GM12878 (cell line): ENCODE results near the gene C5orf15. TPM values are rescaled to one million over a fixed set of nuclear protein-coding genes. Genes with fewer than 3 reads are reported as not detected.
A peak's percentile ranks its signal among the peaks of the same experiment; 100 is the strongest.
"Not testable (repeated sequence)": the region's sequence is repeated elsewhere in the genome, so short reads cannot be mapped to it uniquely, and the experiment has no call there.

ENCODE experiments used
- ATAC-seq: fragments of 200-7000 bp; cut with Tn5 transposase; 3 replicates; pipeline ENCODE4 v1.9.1; 2020; ENCODE audit warnings: mild to moderate bottlenecking, moderate library complexity
- BruUV-seq: library from RNA; stranded (reverse); fragments of 400-500 nt; replicated peaks from 2 replicates; lab custom pipeline; 2021; lab: Mats Ljungman, UMichigan
- CTCF ChIA-PET: fragments of 300-600 bp; sonication (Branson Sonifier 250); formaldehyde crosslinking; extraction: SDS; loops from one replicate; lab custom pipeline; 2021; ENCODE audit warnings: inconsistent platforms; lab: Yijun Ruan, JAX
- POLR2A ChIA-PET: fragments of 350-600 bp; formaldehyde crosslinking; extraction: SDS; loops from one replicate; lab custom pipeline; 2021; ENCODE audit warnings: inconsistent platforms; lab: Charles Lee
- RAD21 ChIA-PET: fragments of 300-600 bp; sonication (Branson Sonifier 250); formaldehyde crosslinking; loops from one replicate; lab custom pipeline; 2023; ENCODE audit warnings: antibody characterized with exemption; ENCODE audit not compliant: unreplicated experiment; lab: Charles Lee
- SMC1A ChIA-PET: fragments of 300-600 bp; sonication (Branson Sonifier 250); formaldehyde crosslinking; loops from one replicate; lab custom pipeline; 2023; ENCODE audit not compliant: unreplicated experiment, uncharacterized antibody; lab: Charles Lee
- DNase-seq: peaks from one replicate; pipeline ENCODE4 v3.0.0-alpha.2; 2011; ENCODE audit warnings: low read depth, low spot score
- FAIRE-seq: peaks from 3 replicates; lab custom pipeline; 2011; peaks lifted over from hg19 to GRCh38; lab: Jason Lieb, UNC
- H2AFZ ChIP-seq: 2 replicates; pipeline ENCODE4 v1.6.0; 2011; ENCODE audit warnings: low read depth, low read length, control low read depth; ENCODE audit not compliant: control insufficient read depth
- H3K27ac ChIP-seq: 2 replicates; pipeline ENCODE4 v1.5.1; 2011; ENCODE audit warnings: control low read depth; ENCODE audit not compliant: control insufficient read depth, insufficient read depth
- H3K27me3 ChIP-seq, 2 experiments: replicated peaks in 1 of 2; 2 replicates each; pipeline versions ENCODE4 v1.6.0 to v1.6.1; 2011; ENCODE audit warnings: low read length in 1 of 2; ENCODE audit not compliant: control insufficient read depth in 2 of 2, insufficient read depth in 2 of 2
- H3K36me3 ChIP-seq, 2 experiments: 2 replicates each; pipeline ENCODE4 v1.5.1; 2011; ENCODE audit warnings: low read length in 1 of 2; ENCODE audit not compliant: control insufficient read depth in 2 of 2, insufficient read depth in 2 of 2
- H3K4me1 ChIP-seq: 2 replicates; pipeline ENCODE4 v1.6.1; 2011; ENCODE audit warnings: mild to moderate bottlenecking, low read length, moderate library complexity, mixed read lengths; ENCODE audit not compliant: control insufficient read depth, insufficient read depth
- H3K4me2 ChIP-seq: 2 replicates; pipeline ENCODE4 v1.6.0; 2011; ENCODE audit warnings: control low read depth; ENCODE audit not compliant: control insufficient read depth, insufficient read depth
- H3K4me3 ChIP-seq: fragments of 200-600 bp; sonication (generic); 2 replicates; pipeline ENCODE4 v1.5.1; 2016
- H3K79me2 ChIP-seq: 2 replicates; pipeline ENCODE4 v1.6.0; 2011; ENCODE audit warnings: low read length; ENCODE audit not compliant: control insufficient read depth, insufficient read depth
- H3K9ac ChIP-seq: 2 replicates; pipeline ENCODE4 v1.8.0; 2011; ENCODE audit warnings: low read length, control low read depth, mixed read lengths; ENCODE audit not compliant: control insufficient read depth, insufficient read depth
- H3K9me3 ChIP-seq: replicated peaks from 3 replicates; pipeline ENCODE4 v1.5.1; 2011; ENCODE audit warnings: mild to moderate bottlenecking, low read length; ENCODE audit not compliant: control insufficient read depth, insufficient read depth
- H4K20me1 ChIP-seq: 2 replicates; pipeline ENCODE4 v1.6.0; 2011; ENCODE audit not compliant: control insufficient read depth, insufficient read depth
- CBX5 ChIP-seq: sonication (generic); IDR thresholded peaks from 2 replicates; pipeline ENCODE4 v1.6.1; 2016; ENCODE audit warnings: low read depth, moderate library complexity, mild to moderate bottlenecking, inconsistent platforms
- CHD4 ChIP-seq: fragments of 200-600 bp; sonication (generic); IDR thresholded peaks from 2 replicates; pipeline ENCODE4 v1.6.1; 2016; ENCODE audit warnings: mild to moderate bottlenecking
- HCFC1 ChIP-seq: fragments of 150-350 bp; IDR thresholded peaks from 2 replicates; pipeline ENCODE4 v1.6.1; 2014; ENCODE audit warnings: low read length
- IKZF1 ChIP-seq: fragments of 450-650 bp; conservative IDR thresholded peaks from 2 replicates; pipeline ENCODE4 v1.6.1; 2017; ENCODE audit warnings: antibody characterized with exemption, mild to moderate bottlenecking
- WGBS: methylation state at CpG from one replicate; pipeline ENCODE4 v1.1.6; 2016; ENCODE audit warnings: low lambda C conversion rate; ENCODE audit not compliant: insufficient replicate concordance, insufficient coverage; ENCODE audit errors: missing lambda C conversion rate; 5-methylcytosine and 5-hydroxymethylcytosine counted together
- in situ Hi-C: fragments of 300-500 bp; cut with MboI; formaldehyde crosslinking; loops from 9 replicates; pipeline ENCODE4 v1.14.3; 2018; ENCODE audit warnings: mixed read lengths
- intact Hi-C: fragments of 100-400 bp; cut with micrococcal nuclease; formaldehyde crosslinking; loops from one replicate; pipeline ENCODE4 v1.14.2; 2022; ENCODE audit not compliant: unreplicated experiment
- polyA plus RNA-seq, 11 experiments: library from polyadenylated mRNA; depleted of rRNA in 4 of 11; unstranded in 6 of 11; stranded (reverse) in 5 of 11; fragments of >200 nt; fragmentation: Nextera tagmentation in 4 of 11; fragmentation: Illumina TruSeq in 1 of 11; extraction: Ambion mirVana in 4 of 11; extraction: Trizol in 1 of 11; gene quantifications; 1 replicate in 1 of 11; 2 replicates in 10 of 11; pipeline versions ENCODE4 v1.2.1 to v1.2.3, GENCODE V29; 2011 to 2016; ENCODE audit warnings: inconsistent platforms in 2 of 11, missing spikeins in 2 of 11, low read depth in 1 of 11
- total RNA-seq, 4 experiments: library from RNA; depleted of rRNA in 3 of 4; stranded (reverse); fragments of >200 nt in 3 of 4; fragmentation: Illumina TruSeq in 1 of 4; extraction: Trizol in 1 of 4; gene quantifications; 2 replicates each; pipeline versions ENCODE4 v1.2.1 to v1.2.3, GENCODE V29; 2013 to 2021
- TF ChIP-seq, protein P1 (sequence below): IDR thresholded peaks from 2 replicates; pipeline ENCODE4 v1.6.1; 2011; ENCODE audit warnings: borderline replicate concordance, low read depth, mild to moderate bottlenecking, moderate library complexity, mixed read lengths, low read length; ENCODE audit not compliant: insufficient read depth; ENCODE audit errors: extremely low read length

Gene C5orf15
- total and polyA plus RNA-seq, 10 of the 15 experiments (the other 5 are each of a cell fraction or from before 2014, with no cell fraction given), result 21.7 to 69.6 (median 46.0) TPM

DNA sequence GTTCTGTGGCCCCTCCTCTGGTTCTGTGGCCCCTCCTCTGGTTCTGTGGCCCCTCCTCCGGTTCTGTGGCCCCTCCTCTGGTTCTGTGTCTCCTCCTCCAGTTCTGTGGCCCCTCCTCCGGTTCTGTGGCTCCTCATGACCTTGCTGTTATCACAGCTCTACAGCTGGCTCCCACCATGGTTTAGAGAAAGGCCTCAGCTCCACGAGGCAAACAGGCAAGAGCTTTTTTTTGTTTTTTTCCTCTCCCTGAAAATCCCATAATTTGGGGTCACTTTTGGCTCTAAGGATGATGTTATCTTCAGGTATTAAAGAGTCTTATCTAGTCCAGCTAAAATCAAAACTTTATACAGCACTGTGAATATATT lies 31.8 kb downstream of the C5orf15 start:
- in situ Hi-C loops, result no loop called here

DNA sequence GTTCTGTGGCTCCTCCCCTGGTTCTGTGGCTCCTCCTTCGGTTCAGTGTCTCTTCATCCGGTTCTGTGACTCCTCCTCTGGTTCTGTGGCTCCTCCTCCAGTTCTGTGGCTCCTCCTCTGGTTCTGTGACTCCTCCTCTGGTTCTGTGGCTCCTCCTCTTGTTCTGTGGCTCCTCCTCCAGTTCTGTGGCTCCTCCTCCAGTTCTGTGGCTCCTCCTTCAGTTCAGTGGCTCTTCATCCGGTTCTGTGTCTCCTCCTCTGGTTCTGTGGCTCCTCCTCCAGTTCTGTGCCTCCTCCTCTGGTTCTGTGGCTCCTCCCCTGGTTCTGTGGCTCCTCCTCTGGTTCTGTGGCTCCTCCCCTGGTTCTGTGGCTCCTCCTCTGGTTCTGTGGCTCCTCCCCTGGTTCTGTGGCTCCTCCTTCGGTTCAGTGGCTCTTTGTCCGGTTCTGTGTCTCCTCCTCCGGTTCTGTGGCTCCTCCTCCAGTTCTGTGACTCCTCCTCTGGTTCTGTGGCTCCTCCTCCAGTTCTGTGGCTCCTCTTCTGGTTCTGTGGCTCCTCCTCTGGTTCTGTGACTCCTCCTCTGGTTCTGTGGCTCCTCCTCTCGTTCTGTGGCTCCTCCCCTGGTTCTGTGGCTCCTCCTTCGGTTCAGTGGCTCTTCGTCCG lies 32.3 kb downstream of the C5orf15 start:
- Histone ChIP-seq H3K27ac (peak overlapping the region; percentile 22; the same call in 1 of the 2 replicates), H3K4me1 (peaks cover 62% of the 10 kb centered on the region)
- ChIA-PET SMC1A (interaction anchor here (0.9 to 1.4 kb wide), 9 partner anchors 7 to 832 kb away, joined by 3 to 8 read pairs (median 4); no protein-coding TSS in a partner anchor), RAD21 (interaction anchor here (0.6 to 1.4 kb wide), 7 partner anchors 8 to 181 kb away, joined by 3 to 6 read pairs (median 4); no protein-coding TSS in a partner anchor), CTCF (interaction anchor here (1.0 to 1.6 kb wide), 5 partner anchors 10 to 513 kb away, joined by 3 to 11 read pairs (median 3); no protein-coding TSS in a partner anchor), POLR2A (interaction anchor here (1.9 kb wide), 1 partner anchor 31 kb away, joined by 6 read pairs; no protein-coding TSS in a partner anchor)
- FAIRE-seq, H3K79me2 ChIP-seq, H3K27me3 ChIP-seq, H3K36me3 ChIP-seq, H3K4me3 ChIP-seq, H3K9me3 ChIP-seq, H3K4me2 ChIP-seq, DNase-seq, H4K20me1 ChIP-seq, BruUV-seq, in situ Hi-C loops, H2AFZ ChIP-seq, ATAC-seq, intact Hi-C loops, H3K9ac ChIP-seq: not testable (repeated sequence)
- WGBS, result 86% methylated on average over 5 of the region's 10 CpGs

More for the DNA sequence above, 31.8 kb downstream of the C5orf15 start:
- H3K9ac ChIP-seq, result no peak overlapping the region
- BruUV-seq, result no TSS peak
- ChIA-PET RAD21 (interaction anchor here (0.6 to 1.4 kb wide), 6 partner anchors 20 to 181 kb away, joined by 3 to 6 read pairs (median 4); no protein-coding TSS in a partner anchor), SMC1A (interaction anchor here (1.0 to 1.4 kb wide), 7 partner anchors 8 to 832 kb away, joined by 3 to 8 read pairs (median 4); no protein-coding TSS in a partner anchor), POLR2A (interaction anchor here (1.5 to 1.9 kb wide), 2 partner anchors 8 to 30 kb away, joined by 3 to 6 read pairs; no protein-coding TSS in a partner anchor), CTCF (interaction anchor here (1.0 to 1.6 kb wide), 5 partner anchors 10 to 513 kb away, joined by 3 to 11 read pairs (median 3); no protein-coding TSS in a partner anchor)
- WGBS, result 76% methylated on average over 3 of the region's 3 CpGs
- FAIRE-seq, result no peak
- TF ChIP-seq IKZF1 (no peak), CHD4 (no peak), CBX5 (no peak), HCFC1 (no peak)
- TF ChIP-seq, protein P1, sequence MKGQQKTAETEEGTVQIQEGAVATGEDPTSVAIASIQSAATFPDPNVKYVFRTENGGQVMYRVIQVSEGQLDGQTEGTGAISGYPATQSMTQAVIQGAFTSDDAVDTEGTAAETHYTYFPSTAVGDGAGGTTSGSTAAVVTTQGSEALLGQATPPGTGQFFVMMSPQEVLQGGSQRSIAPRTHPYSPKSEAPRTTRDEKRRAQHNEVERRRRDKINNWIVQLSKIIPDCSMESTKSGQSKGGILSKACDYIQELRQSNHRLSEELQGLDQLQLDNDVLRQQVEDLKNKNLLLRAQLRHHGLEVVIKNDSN, result no peak
- peaks cover 58% of the 10 kb centered on the region for H3K4me1 ChIP-seq
- no peak overlapping the region for H2AFZ ChIP-seq
- intact Hi-C loops, result no loop called here
- H3K79me2 ChIP-seq, result no peaks in the 10 kb centered on the region
- H3K27ac ChIP-seq, result no peak overlapping the region
- no peak for DNase-seq
- no peaks in the 10 kb centered on the region for H3K27me3 ChIP-seq
- no peaks in the 10 kb centered on the region for H4K20me1 ChIP-seq
- no peaks in the 10 kb centered on the region for H3K36me3 ChIP-seq
- ATAC-seq, result no peak
- no peak overlapping the region for H3K4me3 ChIP-seq
- H3K9me3 ChIP-seq, result no peaks in the 10 kb centered on the region; the same call in 2 of the 3 replicates
- no peak overlapping the region for H3K4me2 ChIP-seq
